ENCODE measurements around the gene SPPL2A.

DNA sequence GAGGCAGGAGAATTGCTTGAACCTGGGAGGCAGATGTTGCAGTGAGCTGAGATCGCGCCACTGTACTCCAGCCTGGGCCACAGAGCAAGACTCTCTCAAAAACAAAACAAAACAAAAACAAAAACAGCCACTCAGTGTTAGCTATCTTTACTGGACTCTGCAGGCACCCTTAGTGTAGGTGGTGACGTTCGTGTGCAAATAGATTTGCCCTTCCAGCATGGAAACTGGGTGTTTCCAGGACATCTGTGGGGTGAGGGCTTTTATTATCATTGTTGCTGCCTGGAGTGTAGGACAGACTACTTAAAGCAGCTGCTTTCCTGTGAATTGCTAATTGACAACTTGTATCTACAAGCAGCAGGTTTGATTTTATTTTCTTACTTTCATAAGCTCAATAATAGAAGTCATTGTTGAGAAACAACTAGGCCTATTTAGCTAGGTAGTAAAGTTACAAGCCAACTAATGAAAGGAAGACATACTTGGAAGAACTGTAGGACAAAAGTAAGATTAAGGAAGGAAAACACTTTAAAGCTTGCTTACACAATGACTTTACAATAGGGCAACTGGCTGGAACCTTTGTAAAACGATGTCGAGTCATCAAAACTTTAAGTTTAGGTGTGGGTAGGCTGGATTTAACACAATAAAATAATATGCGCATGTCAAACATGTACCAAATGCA lies 25.4 kb upstream of the SPPL2A start:
- TF ChIP-seq, protein P1, sequence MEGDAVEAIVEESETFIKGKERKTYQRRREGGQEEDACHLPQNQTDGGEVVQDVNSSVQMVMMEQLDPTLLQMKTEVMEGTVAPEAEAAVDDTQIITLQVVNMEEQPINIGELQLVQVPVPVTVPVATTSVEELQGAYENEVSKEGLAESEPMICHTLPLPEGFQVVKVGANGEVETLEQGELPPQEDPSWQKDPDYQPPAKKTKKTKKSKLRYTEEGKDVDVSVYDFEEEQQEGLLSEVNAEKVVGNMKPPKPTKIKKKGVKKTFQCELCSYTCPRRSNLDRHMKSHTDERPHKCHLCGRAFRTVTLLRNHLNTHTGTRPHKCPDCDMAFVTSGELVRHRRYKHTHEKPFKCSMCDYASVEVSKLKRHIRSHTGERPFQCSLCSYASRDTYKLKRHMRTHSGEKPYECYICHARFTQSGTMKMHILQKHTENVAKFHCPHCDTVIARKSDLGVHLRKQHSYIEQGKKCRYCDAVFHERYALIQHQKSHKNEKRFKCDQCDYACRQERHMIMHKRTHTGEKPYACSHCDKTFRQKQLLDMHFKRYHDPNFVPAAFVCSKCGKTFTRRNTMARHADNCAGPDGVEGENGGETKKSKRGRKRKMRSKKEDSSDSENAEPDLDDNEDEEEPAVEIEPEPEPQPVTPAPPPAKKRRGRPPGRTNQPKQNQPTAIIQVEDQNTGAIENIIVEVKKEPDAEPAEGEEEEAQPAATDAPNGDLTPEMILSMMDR (optimal IDR thresholded peaks at IDR 0.05 in 1 of 3, IDR thresholded peaks at IDR 0.05 in 1 of 3, conservative IDR thresholded peaks at IDR 0.05 in 1 of 3; ENCODE audit: extremely low read depth in 1 of 3, insufficient read depth in 2 of 3, low read length in 3 of 3), result no peak
- TF ChIP-seq EZH2 (IDR thresholded peaks at IDR 0.05; ENCODE audit: low read length), result no peak

All from keratinocyte (primary cell).